Subcutaneous adipose tissue (tissue), 4 donors: Measurements from ENCODE around the gene SHOC1. TPM values are rescaled to one million over a fixed set of nuclear protein-coding genes. Genes with fewer than 3 reads are reported as not detected.

Source experiments
- total RNA-seq, 4 donors: library from RNA; depleted of rRNA; stranded (reverse); fragments of >200 nt; gene quantifications; one replicate each; pipeline ENCODE4 v1.1.0, GENCODE V29; 2016
- TF ChIP-seq, protein P1 (sequence below): fragments of 450-650 bp; IDR thresholded peaks from one replicate; pipeline ENCODE4 v1.5.1; 2016; ENCODE audit warnings: low read depth, mild to moderate bottlenecking, control low read depth, antibody characterized with exemption, moderate library complexity

Gene SHOC1
- not detected for total RNA-seq

DNA sequence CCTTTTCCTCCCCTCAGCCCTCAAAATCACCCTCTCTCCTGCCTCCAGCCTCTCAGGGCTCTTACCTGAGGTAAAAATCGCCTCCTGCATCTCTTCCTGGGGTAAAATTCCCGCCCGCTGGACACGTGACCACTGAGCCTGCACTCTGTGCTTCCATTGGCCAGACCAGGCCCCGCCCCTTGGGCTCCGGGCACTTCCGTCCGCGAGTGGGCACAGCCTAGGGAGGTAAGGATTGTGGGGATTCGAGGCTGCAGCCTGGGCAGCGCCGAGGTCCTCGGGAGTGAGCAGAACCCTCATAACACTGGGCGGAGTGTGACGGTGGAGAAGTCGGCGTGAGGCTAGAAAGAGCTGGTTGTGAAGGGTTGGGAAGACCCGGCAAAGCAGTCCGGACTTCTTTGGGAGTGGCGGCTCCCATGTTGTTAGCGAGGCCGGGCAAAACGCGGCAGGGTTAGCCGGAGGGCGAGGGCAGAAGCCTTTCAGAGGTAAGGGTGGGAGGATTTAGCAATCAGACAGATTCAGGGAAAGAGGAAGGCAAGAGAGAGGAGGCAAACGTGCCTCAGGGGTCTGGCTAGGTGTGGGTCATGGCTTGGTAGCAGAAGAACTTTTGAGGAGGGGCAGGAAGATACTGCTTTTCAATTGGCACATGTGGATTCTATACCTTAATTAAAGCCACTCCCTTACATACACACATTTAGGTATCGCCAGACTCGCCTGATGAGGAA is at the start of gene SHOC1:
Gene SHOC1 (minus strand): TSS at position 103 of the 722 bp plus-strand sequence. CDS start 3,519 bp downstream, outside the sequence.
- TF ChIP-seq, protein P1, sequence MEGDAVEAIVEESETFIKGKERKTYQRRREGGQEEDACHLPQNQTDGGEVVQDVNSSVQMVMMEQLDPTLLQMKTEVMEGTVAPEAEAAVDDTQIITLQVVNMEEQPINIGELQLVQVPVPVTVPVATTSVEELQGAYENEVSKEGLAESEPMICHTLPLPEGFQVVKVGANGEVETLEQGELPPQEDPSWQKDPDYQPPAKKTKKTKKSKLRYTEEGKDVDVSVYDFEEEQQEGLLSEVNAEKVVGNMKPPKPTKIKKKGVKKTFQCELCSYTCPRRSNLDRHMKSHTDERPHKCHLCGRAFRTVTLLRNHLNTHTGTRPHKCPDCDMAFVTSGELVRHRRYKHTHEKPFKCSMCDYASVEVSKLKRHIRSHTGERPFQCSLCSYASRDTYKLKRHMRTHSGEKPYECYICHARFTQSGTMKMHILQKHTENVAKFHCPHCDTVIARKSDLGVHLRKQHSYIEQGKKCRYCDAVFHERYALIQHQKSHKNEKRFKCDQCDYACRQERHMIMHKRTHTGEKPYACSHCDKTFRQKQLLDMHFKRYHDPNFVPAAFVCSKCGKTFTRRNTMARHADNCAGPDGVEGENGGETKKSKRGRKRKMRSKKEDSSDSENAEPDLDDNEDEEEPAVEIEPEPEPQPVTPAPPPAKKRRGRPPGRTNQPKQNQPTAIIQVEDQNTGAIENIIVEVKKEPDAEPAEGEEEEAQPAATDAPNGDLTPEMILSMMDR = no peak

- TF ChIP-seq, protein P1 = no peak
Measured at GRCh38 chr9:111843971-111844370, 49.2 kb upstream of the SHOC1 start.

- TF ChIP-seq, protein P1 = no peak
Measured at GRCh38 chr9:111842313-111842712, 47.6 kb upstream of the SHOC1 start.

- TF ChIP-seq, protein P1 = no peak
Measured at GRCh38 chr9:111840442-111840841, 45.7 kb upstream of the SHOC1 start.

DNA sequence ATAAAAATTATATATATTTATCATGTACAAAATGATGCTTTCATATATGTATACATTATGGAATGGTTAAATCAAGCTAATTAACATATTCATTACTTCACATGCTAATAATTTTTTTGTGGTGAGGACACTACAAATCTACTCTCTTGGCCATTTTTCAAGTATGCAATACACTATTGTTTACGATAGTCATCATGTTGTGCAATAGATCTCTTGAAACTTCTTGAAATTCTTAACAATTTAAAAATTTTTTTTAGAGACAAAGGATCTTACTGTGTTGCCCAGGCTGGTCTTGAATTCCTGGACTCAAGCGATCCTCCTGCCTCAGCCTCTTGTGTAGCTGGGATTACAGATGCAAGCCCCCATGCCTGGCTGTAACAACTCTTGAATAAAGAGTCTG is 45.2 kb upstream of the SHOC1 start:
- TF ChIP-seq, protein P1 = no peak

DNA sequence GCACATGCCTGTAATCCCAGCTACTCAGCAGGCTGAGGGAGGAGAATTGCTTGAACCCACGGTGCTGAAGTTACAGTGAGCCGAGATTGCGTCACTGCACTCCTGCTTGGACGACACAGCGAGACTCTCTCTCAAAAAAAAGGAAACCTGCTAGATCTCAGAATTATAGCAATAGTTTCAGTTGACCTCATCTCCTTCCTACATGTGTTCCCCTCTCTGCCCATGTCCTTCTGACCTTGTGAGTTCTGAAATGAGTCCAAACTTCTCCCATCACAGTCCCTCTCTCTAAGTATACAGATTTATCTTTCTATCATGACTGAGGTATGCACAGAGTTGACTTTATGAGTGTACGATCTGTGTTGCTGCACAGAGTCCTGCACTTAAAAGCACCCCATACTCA is 44.6 kb upstream of the SHOC1 start:
- TF ChIP-seq, protein P1 = no peak

DNA sequence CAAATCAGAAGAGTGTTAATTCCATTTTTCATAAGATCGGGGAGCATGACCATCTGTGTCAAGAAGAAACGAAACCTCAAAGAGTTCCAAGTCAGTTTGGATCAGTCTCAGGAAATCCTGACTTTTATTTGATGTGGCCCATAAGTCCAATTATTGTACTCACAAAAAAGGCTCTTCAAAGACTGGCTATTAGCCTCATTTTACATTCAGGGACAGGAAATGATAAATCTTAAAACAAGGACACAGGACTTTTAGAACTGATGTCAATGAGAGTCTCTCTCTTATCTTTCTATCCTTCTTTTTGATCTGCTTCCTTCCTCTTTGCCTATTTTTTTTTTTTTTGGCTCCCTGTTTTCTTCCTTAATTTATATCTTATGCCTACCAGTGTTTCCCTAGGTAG is 43.7 kb upstream of the SHOC1 start:
- TF ChIP-seq, protein P1 = no peak
